GM18517 (cell line): ENCODE results near the gene PTOV1.

Experiments
- ATAC-seq: cut with Tn5 transposase; IDR thresholded peaks from one replicate; pipeline ENCODE4 v1.9.1; 2021; ENCODE audit warnings: mild to moderate bottlenecking, moderate library complexity; ENCODE audit not compliant: unreplicated experiment

The PTOV1 gene

DNA sequence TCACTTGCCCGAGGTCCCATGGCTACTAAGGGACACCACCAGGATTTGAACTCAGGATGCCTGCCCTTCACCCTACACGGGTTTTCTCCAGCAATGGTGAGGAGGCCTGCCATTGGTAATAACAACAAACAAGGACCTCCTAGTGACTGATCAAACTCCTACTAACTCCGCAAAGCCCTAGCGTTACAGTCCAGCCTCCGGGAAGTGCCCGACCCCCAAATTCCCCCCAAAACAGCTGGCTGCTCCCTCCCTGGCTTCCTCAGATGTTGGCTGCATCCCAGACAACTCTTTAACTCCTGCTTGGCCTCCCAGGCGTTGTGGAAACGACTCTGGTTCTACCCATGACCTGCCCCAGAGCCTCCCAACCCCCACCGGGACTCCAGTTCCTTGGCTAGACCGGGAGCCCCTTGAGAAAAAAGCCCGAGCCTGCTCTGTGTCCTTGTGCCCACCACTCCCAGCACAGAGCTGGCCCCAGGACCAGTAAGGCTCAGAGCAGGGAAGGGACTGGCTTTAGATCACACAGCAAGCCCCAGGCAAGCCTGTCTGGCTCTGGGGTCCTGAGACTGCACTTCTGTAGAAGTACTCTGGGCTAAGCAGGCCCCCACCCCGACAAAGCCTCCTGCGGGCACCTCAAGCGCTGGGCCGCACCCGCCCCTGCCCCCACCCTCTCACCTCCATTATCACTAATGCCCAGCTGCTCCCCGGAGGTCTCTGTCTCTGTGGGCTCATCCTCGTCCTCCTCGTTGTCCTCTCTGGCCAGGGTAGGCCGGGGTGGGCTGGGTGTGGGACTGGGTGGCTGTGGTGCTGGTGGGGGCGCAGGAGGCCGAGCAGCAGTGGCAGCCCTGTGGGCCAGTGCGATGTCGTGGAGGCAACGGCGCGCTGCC lies 21.5 kb downstream of the PTOV1 start:
- ATAC-seq = no peak

DNA sequence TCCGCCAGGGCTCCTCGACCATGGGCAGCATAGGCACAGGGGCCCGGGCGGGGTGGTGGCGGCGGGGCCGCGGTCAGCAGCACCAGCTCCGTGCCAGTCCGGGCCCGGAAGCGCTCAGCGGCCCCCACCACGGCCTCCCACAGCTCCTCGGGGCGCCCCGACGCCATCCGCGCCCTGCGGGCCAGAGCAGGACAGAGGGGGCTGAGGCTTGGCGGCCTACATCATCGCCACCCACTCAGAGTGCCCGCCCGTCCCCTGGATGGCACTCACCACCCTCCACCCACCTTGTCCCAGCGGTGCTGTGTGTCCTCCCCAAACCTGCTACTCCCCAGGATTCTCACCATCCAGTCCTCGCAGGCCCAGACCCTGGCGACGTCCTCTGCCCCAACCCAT lies 22.2 kb downstream of the PTOV1 start:
- ATAC-seq = no peak

DNA sequence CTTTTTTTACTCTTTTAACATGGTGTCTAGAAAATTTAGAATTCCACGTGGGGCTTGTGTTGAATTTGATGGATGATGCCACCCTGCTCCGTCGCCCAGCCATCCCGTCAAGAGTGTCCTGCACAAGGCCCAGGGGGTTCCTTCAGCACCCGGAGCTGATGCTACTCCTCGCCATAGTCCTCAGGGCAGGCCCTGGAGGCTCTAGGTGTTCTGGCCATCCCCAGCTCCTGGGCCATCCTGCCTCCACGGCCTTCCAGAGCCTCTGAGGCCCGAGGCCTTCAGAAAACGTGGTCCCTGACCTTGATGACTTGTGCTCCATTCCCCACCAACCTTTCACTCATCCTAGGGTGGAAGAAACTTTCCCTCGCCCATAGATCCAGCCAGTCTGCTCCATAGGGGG lies 22.9 kb downstream of the PTOV1 start:
- no peak for ATAC-seq

DNA sequence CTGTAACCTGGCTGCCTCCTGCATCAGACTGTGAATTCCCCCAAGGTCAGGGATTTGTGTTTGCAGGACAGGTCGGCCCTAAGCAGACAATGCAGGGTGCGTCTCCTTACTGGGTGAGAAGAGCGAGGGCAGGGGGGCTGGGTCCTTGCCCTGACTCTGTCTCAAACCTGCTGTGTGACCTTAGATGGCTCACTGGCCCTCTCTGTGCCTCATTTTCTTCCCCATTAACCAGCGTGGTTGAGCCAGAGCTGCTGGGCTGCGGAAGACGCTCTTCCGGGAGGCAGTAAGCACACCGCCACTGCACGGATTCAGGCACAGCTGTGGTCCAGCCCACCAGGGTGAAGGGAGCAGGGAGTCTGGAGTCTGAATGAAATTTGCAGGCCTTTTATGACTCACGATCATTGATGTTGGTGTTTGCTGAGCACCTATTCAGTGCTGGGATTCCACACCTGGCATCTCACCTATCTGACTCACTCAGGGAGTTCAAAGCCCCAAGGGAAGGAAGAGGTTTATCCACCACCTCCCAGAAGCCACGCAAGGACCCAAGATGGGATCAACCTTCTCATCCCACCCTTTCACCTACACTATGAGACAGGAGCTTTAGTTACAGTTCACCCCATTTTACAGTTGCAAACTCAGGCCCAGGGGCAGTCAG lies 23.7 kb downstream of the PTOV1 start:
- no peak for ATAC-seq

DNA sequence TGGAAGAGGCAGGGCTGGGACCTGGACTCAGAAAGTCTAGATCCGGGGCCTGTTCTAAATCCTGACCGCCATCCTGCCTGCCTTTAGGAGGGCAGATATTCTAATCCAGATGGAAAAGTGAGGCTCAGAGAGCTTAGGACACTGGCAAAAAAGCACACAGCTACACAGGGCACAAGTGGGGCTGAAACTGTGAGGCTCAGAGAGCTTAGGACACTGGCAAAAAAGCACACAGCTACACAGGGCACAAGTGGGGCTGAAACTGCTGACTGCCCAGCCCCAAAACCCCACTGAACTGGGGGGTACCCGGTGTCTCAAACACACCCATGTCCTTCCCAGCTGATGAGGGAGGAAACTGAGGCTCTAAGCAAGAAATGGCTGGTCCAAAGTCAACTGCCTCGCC lies 24.2 kb downstream of the PTOV1 start:
- ATAC-seq = no peak

DNA sequence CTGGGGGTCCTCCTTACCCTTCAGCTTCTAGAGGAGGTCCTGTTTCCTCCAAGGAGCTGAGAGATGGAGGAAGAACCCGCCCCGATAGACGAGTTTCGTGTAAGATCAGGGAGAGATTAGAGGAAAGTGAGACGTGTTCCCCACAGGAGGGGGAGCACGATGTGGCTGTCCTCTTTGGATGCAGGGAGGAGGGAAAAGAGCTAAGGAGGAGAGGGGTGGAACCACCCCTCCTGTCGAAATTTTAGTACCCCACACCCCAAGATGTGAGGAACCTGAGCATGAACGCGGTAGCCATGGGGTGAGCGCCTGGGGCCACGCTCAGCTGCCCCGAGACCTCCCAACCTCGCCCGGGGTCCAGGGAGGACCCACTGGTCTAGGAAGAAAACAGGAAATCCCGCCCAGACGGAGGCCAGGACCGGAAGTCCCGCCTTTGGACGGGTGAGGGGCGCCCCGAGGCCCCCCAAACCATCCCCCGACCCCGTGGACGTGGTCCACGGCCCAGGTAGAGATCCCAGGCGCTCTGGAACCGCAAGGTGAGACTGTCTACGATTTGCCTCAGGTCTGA lies 25.0 kb downstream of the PTOV1 start:
- ATAC-seq = no peak

DNA sequence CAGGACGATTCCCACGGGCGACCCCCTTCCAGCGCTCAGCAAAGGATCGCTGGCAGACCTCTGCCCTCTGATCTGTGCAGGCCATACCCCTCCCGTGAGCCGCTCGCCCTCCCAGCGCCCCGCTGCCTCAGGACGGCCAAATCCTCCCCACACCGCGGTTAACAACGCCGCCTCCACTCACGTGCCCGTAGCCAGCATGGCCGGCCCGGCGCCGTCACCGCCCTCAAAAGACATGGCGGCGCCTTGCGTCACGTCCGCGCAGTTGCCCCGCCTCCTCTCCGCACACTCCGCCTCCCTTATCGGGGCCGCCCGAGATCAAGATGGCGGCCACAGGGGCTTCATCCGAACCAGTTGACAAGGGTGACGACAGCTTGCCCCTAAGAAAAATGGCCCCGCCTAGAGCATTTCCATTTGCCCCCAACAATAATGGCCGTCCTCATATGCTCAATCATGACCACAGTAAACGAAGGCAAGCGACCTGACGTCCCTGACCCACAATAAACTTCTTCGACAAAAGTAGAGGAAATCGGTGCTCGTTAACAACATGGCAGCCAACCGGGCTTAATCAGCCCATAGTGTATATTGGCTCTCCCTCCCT lies 25.6 kb downstream of the PTOV1 start:
- ATAC-seq = peak; percentile 38

DNA sequence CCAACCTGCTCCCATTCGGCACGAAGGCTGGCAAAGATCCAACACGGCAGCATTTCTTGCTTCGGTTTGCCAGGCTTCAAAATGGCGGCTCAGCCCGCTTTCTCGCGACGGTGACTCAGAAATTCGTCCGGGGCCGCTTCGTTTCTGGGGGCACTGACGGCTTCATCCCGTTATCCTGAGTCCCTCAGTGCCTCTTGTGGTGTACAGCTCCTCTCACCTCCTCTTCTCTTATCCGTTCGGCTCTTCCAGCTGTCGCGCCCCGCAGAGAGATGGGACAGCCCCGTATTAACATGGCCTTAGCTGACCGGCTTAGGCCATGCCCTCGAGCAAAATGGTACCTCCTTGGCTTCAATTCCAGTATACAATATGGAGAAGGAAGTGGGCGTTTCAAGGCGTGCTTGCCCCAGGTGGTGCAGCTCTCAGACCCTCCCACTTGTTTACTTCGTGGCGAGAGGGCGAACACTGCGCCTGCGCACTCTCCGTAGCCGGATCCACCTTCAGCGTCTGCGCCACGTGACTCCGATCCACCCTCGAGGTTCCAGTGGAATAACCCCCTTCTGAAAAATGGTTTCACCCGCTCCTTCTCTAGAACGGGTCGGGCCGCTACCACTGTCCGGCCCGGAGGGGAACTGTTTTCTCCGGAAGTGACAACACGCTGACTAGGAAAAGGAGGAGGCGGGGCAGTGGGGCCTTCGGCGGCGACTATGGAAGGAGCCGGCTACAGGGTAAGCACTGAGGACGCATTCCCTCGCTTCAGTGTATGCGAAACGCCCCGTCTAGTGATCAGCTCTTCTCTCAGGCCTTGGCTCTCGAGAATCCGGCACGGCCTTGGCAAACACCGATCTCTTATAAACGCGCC lies 26.3 kb downstream of the PTOV1 start, which contains the start of the genes AKT1S1 and TBC1D17:
Gene AKT1S1 (minus strand): TSS at position 336 of the 859 bp plus-strand sequence. CDS start 4,060 bp downstream, outside the sequence.
Gene TBC1D17 (plus strand): TSS at position 683 of the 859 bp plus-strand sequence. CDS start 22 bp downstream, at position 705.
- peak; percentile 70 for ATAC-seq

DNA sequence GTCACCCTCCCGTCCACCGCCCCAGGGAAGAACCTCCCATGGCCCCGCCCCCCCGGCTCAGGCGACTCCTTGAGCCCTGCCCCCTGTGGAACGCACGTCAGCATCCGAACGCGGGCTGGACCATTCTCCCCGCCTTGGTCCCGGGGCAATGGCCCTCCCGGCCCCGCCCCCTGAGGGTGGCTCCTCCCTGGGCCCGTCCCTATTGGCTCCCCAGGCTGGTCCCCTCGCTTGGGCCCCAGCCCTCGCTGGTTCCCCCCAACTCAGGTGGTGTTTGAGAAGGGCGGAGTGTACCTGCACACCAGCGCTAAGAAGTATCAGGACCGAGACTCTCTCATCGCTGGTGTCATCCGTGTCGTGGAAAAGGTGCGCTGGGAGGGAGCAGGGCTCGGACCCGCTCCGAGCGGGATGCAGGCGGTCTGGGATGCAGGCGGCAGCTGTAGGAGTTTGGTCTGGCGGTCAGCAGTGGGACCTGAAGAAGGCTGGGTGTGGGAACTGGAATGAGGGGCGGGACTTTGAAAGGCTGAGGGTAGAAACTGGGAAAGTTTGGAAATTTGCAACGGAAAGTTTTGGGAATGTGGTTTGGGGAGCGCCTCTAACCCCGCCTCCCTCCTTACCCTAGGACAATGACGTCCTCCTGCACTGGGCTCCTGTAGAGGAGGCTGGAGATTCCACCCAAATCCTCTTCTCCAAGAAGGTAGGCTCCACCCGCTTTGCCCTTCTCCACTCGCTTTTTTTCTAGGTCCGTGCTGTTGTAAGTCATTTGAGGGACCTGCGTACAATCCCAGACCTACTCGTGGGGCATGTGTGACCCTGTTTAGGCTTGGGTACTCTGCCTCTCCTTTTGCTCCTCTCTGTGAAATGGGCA lies 27.2 kb downstream of the PTOV1 start:
- ATAC-seq = peak; percentile 20

DNA sequence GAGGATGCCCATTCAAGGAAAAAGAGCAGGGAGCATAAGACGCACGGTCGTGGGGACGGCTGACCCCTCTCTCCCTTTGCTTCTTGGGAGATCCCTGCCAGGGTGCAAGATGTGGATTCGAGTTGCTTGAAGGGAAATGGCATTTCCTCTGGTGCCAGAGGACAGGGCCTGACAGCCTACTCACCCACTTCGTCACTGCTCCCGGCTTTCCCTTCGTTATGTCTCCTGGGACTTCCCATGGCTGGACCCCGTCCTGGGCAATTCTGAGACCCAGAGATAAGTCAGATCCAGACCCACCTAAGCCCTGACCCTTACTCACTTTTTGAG lies 27.7 kb downstream of the PTOV1 start:
- ATAC-seq = no peak

DNA sequence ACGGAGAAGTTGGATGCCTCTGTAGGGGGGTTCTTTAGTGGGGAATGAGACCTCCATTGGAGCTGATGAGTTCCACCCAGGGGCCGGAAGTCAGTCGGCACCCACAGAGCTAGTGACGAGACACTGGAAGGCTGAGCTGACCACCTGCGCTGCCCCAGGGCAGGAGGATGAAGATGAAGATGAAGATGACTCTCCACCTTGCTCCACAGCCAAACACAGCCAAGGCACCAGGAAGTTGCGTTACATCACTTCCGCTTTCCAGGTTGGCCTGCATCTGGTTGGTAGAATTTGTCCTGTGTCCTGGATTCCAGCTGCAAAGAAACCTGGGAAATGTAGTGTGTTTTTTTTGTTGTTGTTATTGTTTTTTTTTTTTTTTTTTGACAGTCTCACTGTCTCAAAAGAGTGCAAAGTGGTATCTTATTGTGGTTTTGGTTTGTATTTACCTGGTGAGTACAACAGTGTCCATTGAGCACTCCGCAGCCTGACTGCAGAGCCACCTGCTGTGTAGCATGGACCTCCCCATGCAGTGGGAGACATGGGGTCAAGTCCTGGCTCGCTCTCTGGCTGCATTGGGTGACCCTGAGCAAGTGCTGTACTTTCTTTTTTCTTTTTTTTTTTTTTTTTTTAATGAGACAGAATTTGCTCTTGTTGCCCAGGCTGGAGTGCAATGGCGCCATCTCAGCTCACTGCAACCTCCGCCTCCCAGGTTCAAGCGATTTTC lies 28.4 kb downstream of the PTOV1 start:
- no peak for ATAC-seq

DNA sequence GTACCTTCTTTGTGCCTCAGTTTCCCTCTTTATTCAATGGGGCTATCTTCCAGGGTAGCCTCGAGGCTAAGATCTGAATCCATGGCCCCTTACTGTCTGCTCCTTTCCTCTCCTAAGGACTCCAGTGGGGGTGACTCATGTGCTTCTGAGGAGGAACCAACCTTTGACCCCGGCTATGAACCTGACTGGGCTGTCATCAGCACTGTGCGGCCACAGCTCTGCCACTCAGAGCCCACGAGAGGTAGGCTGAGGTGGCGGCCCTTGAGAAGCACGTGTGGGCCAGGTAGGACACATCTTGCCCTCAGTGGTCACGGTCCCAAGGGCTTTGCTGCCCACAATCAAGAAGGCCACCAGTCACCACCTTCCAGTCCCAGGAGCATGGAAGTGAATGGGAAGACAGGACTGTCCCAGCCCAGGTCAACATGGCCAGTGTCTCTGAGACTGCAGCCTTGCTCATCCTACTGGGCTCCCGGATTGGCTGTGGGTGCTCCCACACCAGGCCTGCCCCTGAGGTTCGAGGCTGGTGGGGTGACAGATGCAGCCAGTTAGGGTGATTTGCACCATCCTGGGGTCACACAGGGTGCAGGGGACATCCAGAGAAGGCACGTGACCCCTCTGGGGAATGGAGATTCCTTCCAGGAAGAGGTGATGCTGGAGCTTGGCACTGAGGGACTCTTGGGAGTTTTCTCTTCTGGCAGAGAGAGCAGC lies 29.4 kb downstream of the PTOV1 start:
- no peak for ATAC-seq

DNA sequence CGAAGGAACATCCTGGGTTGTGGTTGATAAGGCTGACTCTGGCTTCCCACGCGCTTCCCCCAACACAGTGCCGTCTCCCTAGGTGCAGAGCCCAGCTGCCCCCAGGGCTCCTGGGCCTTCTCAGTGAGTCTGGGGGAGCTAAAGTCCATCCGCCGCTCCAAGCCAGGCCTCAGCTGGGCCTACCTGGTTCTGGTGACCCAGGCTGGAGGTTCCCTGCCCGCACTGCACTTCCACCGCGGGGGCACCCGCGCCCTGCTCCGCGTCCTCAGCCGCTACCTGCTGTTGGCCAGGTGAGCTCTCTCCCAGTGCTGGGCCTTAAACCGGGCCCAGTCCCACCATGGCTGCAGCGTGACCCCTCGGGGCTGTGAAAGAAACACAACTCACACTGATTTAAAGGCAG lies 30.2 kb downstream of the PTOV1 start:
- ATAC-seq = no peak

DNA sequence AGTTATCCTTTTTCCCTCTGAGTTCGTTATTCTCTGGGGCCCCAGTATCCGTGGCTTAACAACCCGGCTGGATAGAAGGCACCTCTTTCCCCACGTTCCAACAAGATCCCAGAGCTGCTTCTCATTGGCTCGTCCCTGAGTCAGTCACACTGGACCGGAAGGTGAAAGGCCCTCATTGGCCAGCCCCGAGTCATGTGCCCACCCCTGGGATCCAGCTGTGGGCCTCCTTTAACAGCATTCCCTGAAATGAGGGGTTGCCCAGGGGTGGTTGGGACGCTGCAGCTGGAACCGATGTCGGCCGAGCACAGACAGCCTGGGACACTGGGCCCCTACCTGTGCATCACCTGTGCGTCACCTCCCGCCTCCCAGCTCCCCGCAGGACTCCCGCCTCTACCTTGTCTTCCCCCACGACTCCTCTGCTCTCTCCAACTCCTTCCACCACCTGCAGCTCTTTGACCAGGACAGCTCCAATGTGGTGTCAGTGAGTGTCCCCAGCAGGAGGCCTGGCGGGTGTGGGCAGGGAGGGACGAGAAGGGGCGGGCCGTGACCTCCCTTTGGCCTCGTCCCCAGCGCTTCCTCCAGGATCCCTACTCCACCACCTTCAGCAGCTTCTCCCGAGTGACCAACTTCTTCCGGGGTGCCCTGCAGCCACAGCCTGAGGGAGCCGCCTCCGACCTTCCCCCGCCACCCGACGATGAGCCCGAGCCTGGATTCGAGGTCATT lies 30.9 kb downstream of the PTOV1 start:
- no peak for ATAC-seq

DNA sequence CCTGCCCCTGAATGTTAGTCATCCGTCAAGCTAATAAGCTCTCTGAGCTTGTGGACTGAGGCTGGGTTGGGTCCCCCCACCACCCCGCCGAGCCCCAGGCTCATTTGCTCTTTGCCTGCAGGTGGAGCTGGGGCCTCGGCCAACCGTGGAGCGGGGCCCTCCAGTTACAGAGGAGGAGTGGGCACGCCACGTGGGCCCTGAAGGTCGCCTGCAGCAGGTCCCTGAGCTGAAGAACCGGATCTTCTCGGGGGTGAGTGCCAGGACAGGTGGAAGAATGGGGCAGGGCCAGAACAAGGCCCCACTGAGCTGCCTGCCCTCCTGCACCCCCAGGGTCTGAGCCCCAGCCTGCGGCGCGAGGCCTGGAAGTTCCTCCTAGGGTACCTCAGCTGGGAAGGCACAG lies 31.7 kb downstream of the PTOV1 start:
- no peak for ATAC-seq

DNA sequence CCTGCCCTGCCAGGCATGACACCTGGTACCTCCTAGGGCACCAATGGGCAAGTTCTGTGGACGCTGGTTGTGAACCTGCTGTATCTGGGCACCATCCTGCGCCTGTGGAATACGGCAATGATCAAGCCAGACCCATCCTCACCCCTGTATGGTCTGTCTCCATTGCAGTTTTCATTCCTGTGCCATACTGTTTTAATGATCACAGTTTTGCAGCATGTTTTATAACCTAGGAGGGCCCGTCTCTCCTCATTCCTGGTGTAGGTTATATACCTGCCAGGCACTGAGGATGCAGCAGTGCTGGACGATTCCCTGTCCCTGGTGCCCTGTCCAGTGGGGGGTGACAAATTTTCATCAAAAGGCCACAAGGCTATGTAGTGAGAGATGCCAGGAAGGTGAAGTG lies 32.1 kb downstream of the PTOV1 start:
- ATAC-seq = no peak

DNA sequence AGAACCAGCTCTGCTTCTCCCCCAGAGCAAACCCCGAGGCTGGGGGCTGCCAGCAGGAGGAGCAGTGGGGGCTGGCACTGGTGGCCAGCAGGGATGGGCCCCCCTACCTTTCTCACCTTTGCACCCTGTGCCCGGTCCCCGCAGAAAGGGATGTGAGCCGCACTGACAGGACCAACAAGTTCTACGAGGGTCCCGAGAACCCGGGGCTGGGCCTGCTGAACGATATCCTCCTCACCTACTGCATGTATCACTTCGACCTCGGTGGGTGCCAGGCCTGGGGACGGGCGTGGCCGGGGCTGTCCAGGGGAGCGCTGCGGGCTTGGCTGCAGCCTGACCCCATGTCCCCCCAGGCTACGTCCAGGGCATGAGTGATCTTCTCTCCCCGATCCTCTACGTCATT lies 33.1 kb downstream of the PTOV1 start:
- no peak for ATAC-seq

DNA sequence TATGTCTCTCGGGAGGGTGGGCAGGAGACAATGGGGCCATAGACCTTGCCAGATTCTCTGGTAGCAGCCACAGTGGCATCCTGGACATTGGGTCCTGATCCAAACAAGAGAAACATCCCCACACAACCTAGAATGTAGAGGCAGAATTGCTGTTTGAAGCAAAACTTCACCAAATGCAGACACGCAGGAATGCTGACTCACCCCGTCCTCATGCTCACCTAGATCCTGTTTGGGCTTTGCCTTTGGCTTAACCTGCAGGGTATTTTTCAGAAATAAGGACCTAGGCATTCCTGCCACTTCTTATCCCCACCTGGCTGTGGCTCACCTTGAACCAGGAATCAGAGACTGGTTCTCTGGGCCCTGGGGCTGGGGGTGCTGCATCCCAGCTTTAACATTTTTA lies 33.8 kb downstream of the PTOV1 start:
- ATAC-seq = no peak
